Measurements from ENCODE around the gene PALS2. TPM values are rescaled to one million over a fixed set of nuclear protein-coding genes. Genes with fewer than 3 reads are reported as not detected.

The PALS2 gene
- total and polyA plus RNA-seq, 2 donors (not counting 3 experiments of a cell fraction or from before 2014, with no cell fraction given) = 4.3 to 23.6 TPM

- no TSS peak for BruUV-seq (replicated peaks)
Observed at GRCh38 chr7:24570983-24571382, 2.3 kb upstream of the PALS2 start.

More at GRCh38 chr7:24570983-24571382, 2.3 kb upstream of the PALS2 start:
- Histone ChIP-seq H3K27me3 (ENCODE audit: control insufficient read depth in 2 of 2, insufficient read depth in 2 of 2, low read length in 2 of 2) (peaks cover 25 to 30% of the 10 kb centered on the region in 2 experiments), H3K9ac (replicated peaks; ENCODE audit: extremely low read depth, insufficient read depth, low read length) (no peak overlapping the region), H3K36me3 (ENCODE audit: control insufficient read depth in 2 of 2, extremely low read depth in 1 of 2, insufficient read depth in 2 of 2, low read length in 2 of 2) (no peaks in the 10 kb centered on the region), H3K4me3 (replicated peaks in 1 of 3; ENCODE audit: insufficient read depth in 1 of 3, low read depth in 1 of 3, low read length in 3 of 3) (no peak overlapping the region), H3K9me3 (replicated peaks; ENCODE audit: control insufficient read depth, insufficient read depth, low read length) (no peaks in the 10 kb centered on the region), H3K27ac (ENCODE audit: insufficient read depth, low read depth, low read length) (no peak overlapping the region), H3K4me1 (ENCODE audit: control insufficient read depth, extremely low read depth, insufficient read depth, low read length) (peaks cover 17% of the 10 kb centered on the region), H2AFZ (ENCODE audit: low read depth, low read length) (no peak overlapping the region), H3K9me1 (replicated peaks; ENCODE audit: control insufficient read depth, extremely low read depth, insufficient read depth, low read length) (no peaks in the 10 kb centered on the region), H3K4me2 (ENCODE audit: insufficient read depth, low read length) (no peak overlapping the region), H3K79me2 (ENCODE audit: control insufficient read depth, insufficient read depth, low read length) (peaks cover 19% of the 10 kb centered on the region), H4K20me1 (replicated peaks; ENCODE audit: control insufficient read depth, extremely low read depth, insufficient read depth, low read length) (peaks cover 2% of the 10 kb centered on the region)
- no peak for TF ChIP-seq EZH2 (IDR thresholded peaks at IDR 0.05; ENCODE audit: borderline replicate concordance, low read depth, low read length, severe bottlenecking)
- TF ChIP-seq POLR2AphosphoS5 (IDR thresholded peaks at IDR 0.05; ENCODE audit: insufficient read depth, low read depth, low read length) = no peak
- TF ChIP-seq, protein P1, sequence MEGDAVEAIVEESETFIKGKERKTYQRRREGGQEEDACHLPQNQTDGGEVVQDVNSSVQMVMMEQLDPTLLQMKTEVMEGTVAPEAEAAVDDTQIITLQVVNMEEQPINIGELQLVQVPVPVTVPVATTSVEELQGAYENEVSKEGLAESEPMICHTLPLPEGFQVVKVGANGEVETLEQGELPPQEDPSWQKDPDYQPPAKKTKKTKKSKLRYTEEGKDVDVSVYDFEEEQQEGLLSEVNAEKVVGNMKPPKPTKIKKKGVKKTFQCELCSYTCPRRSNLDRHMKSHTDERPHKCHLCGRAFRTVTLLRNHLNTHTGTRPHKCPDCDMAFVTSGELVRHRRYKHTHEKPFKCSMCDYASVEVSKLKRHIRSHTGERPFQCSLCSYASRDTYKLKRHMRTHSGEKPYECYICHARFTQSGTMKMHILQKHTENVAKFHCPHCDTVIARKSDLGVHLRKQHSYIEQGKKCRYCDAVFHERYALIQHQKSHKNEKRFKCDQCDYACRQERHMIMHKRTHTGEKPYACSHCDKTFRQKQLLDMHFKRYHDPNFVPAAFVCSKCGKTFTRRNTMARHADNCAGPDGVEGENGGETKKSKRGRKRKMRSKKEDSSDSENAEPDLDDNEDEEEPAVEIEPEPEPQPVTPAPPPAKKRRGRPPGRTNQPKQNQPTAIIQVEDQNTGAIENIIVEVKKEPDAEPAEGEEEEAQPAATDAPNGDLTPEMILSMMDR (IDR thresholded peaks at IDR 0.05; ENCODE audit: extremely low read depth in 1 of 2, insufficient read depth in 1 of 2, low read depth in 1 of 2, low read length in 2 of 2) = no peak
- TF ChIP-seq MYC (IDR thresholded peaks at IDR 0.05; ENCODE audit: low read depth, low read length) = no peak
- TF ChIP-seq JUN (IDR thresholded peaks at IDR 0.05; ENCODE audit: borderline replicate concordance, insufficient read depth, insufficient read length, low read depth) = no peak
- no peak for TF ChIP-seq POLR2A (IDR thresholded peaks at IDR 0.05; ENCODE audit: low read depth, low read length)
- TF ChIP-seq GATA2 (IDR thresholded peaks at IDR 0.05; ENCODE audit: insufficient read depth, insufficient read length, low read depth, low read length) = no peak
- TF ChIP-seq, protein P2, sequence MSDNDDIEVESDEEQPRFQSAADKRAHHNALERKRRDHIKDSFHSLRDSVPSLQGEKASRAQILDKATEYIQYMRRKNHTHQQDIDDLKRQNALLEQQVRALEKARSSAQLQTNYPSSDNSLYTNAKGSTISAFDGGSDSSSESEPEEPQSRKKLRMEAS (IDR thresholded peaks at IDR 0.05; ENCODE audit: insufficient read depth, insufficient read length) = no peak
- TF ChIP-seq FOS (IDR thresholded peaks at IDR 0.05; ENCODE audit: borderline replicate concordance, insufficient read depth, low read length) = no peak
- FAIRE-seq = no peak
- intact Hi-C loops (cut with micrococcal nuclease) (loop anchor here (5.0 to 10.0 kb wide), 2 partner anchors 156 to 996 kb away; no protein-coding TSS in a partner anchor), dilution Hi-C loops (cut with MboI; ENCODE audit: extremely low pct_ligation_motif_present, low sequenced_read_pairs) (no loop called here)
- ChIA-PET POLR2A (no interaction called here), CTCF (interaction anchor here (0.8 to 8.1 kb wide), 2 partner anchors 97 to 168 kb away, joined by 3 to 134 read pairs; no protein-coding TSS in a partner anchor)
- no peak for DNase-seq (ENCODE audit: low read depth, low spot score)
